HEK293 (cell line): ENCODE data around the gene TCEAL6.

ENCODE experiments used
- CTCF ChIP-seq: fragments of 450-650 bp; formaldehyde crosslinking; IDR thresholded peaks from 2 replicates; pipeline ENCODE4 v1.5.1; 2016; ENCODE audit warnings: missing biosample characterization, missing genetic modification characterization
- KLF1 ChIP-seq: fragments of 450-650 bp; formaldehyde crosslinking; IDR thresholded peaks from 2 replicates; pipeline ENCODE4 v1.5.1; 2016; ENCODE audit warnings: missing biosample characterization, missing genetic modification characterization
- MEIS1 ChIP-seq: sonication (generic); formaldehyde crosslinking; IDR thresholded peaks from 2 replicates; pipeline ENCODE4 v1.8.1; 2022; ENCODE audit warnings: missing genetic modification reagents, mild to moderate bottlenecking, borderline replicate concordance
- MYNN ChIP-seq: fragments of 450-650 bp; formaldehyde crosslinking; IDR thresholded peaks from 2 replicates; pipeline ENCODE4 v1.5.1; 2016; ENCODE audit warnings: missing biosample characterization, missing genetic modification characterization, borderline replicate concordance
- WT1 ChIP-seq: fragments of 450-650 bp; formaldehyde crosslinking; IDR thresholded peaks from 2 replicates; pipeline ENCODE4 v1.5.1; 2016; ENCODE audit warnings: missing biosample characterization, missing genetic modification characterization
- ZBTB7A ChIP-seq: fragments of 450-650 bp; formaldehyde crosslinking; IDR thresholded peaks from 2 replicates; pipeline ENCODE4 v1.5.1; 2016; ENCODE audit warnings: low read depth, missing biosample characterization, missing genetic modification characterization
- ZEB2 ChIP-seq: fragments of 450-650 bp; formaldehyde crosslinking; IDR thresholded peaks from 2 replicates; pipeline ENCODE4 v1.5.1; 2016; ENCODE audit warnings: missing biosample characterization, missing genetic modification characterization
- ZNF274 ChIP-seq, 2 experiments: fragments of 200-500 bp in 1 of 2; fragments of 450-650 bp in 1 of 2; sonication (Bioruptor generic) in 1 of 2; formaldehyde crosslinking in 1 of 2; IDR thresholded peaks; 2 replicates each; pipeline versions ENCODE4 v1.5.1 to v1.6.1; 2014 to 2016; ENCODE audit warnings: borderline replicate concordance in 1 of 2, inconsistent platforms in 1 of 2, low read length in 1 of 2, missing biosample characterization in 1 of 2, missing genetic modification characterization in 1 of 2
- ZNF311 ChIP-seq: fragments of 450-650 bp; formaldehyde crosslinking; IDR thresholded peaks from 2 replicates; pipeline ENCODE4 v1.5.1; 2017; ENCODE audit warnings: missing biosample characterization, missing genetic modification characterization, borderline replicate concordance
- ZNF366 ChIP-seq: fragments of 450-650 bp; formaldehyde crosslinking; conservative IDR thresholded peaks from 2 replicates; pipeline ENCODE4 v1.5.1; 2016; ENCODE audit warnings: missing biosample characterization, missing genetic modification characterization
- ZNF423 ChIP-seq: fragments of 450-650 bp; formaldehyde crosslinking; IDR thresholded peaks from 2 replicates; pipeline ENCODE4 v1.5.1; 2016; ENCODE audit warnings: missing biosample characterization, missing genetic modification characterization
- ZNF513 ChIP-seq: fragments of 450-650 bp; IDR thresholded peaks from 2 replicates; pipeline ENCODE4 v1.5.1; 2018; ENCODE audit warnings: missing biosample characterization, missing genetic modification characterization

- TF ChIP-seq MYNN (no peak), CTCF (tag by site-specific recombination) (no peak), ZNF311 (tag by site-specific recombination) (no peak), MEIS1 (CRISPR knock-in tag) (no peak), WT1 (tag by site-specific recombination) (no peak), ZNF366 (no peak), ZNF513 (tag by site-specific recombination) (no peak), ZBTB7A (tag by site-specific recombination) (no peak), ZNF423 (tag by site-specific recombination) (no peak), KLF1 (no peak), ZNF274 (IDR thresholded peaks at IDR 0.05; ENCODE audit: low read length) (no peak), ZNF274 (tag by site-specific recombination; IDR thresholded peaks at IDR 0.05; ENCODE audit: borderline replicate concordance) (no peak), ZEB2 (no peak)
Measured at GRCh38 chrX:102115748-102116147, 26.5 kb downstream of the TCEAL6 start.
